C4-2B (cell line): ENCODE data around the gene FAM180A.

Experiments
- CTCF ChIP-seq: fragments of 450-650 bp; conservative IDR thresholded peaks from 2 replicates; pipeline ENCODE4 v1.5.1; 2017; ENCODE audit warnings: mild to moderate bottlenecking
- ZFX ChIP-seq: fragments of 450-650 bp; IDR thresholded peaks from 2 replicates; pipeline ENCODE4 v1.6.1; 2017

- TF ChIP-seq CTCF: no peak
- TF ChIP-seq ZFX: no peak
Observed at GRCh38 chr7:135792363-135792668, 43.7 kb upstream of the FAM180A start.
